ENCODE results near the gene MS4A10.
A peak's percentile ranks its signal among the peaks of the same experiment; 100 is the strongest.
"Not testable (repeated sequence)": the region's sequence is repeated elsewhere in the genome, so short reads cannot be mapped to it uniquely, and the experiment has no call there.

MS4A10 gene

DNA sequence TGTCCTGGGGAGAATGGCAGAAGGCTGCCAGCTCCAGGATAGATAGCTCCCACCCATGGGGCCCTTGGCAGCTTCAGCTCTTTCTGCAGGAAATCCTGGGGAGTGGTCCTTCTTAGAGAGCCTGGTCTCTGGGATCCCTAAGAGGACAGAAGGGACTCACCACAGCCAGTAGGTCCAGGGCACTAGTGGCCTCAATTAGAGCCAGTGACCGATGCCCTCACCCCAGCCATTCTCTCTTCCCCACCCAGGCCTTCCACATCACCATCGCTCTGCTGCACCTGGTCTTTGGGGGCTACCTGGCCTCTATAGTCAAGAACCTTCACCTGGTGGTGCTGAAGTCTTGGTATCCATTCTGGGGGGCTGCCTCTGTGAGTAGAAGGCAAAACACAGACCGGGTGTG, 5.6 kb downstream of the MS4A10 start:
- DNase-seq = no peak

DNA sequence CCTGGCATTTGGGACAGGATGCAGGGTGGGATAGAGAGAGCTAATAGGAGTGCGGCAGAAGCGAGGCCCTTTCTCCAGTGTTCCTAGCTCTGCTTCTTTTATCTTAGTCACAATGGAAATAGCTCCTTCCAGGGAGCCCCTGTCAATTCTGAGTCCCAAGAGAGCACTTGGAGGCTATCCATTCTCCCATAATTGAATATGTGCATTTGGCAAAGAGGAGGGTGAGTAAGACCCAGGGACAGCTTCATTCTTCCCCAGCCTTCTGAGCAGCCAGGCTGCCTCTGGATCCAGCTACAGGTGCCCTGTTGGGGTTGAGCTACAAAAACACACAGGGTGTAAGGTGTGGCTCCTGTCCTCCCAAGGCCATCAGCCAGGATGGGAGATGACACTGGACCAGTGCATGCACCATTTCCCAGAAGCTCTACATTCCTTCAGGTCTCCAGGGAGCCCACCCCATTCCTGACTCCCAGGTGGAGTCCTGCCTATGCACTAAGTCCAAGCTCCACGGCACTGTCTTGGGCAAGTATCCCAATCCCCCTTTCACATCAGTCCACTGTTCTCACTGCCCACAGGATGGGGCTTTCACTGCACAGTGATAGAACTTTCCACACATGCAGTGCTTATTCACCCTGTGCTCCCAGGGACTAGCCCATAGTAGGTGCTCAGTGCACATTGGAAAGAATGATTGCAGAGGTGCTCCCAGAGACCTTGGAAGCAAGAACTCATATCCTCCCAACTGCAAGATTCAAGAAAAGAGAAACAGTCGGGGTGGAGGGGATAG, 6.2 kb downstream of the MS4A10 start:
- DNase-seq = no peak

DNA sequence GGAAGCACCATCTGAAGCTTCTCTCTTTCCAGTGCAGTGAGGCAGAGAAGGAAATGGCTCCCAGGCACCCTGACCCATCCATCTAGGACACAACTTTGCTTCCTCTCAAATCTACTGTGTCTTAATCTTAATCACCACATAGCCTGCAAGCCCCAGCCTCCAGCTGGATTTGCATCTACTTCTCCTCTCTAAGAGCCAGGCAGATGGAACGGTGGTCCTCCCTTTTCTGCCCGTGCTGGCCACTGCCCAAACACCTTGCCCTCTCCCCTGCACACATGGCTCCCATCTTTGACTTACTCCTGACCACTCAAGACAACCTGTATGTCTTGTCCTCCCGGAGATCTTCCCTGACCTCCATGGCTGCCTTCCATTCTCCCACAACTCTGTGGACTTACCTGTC, 7.4 kb downstream of the MS4A10 start:
- DNase-seq = no peak

DNA sequence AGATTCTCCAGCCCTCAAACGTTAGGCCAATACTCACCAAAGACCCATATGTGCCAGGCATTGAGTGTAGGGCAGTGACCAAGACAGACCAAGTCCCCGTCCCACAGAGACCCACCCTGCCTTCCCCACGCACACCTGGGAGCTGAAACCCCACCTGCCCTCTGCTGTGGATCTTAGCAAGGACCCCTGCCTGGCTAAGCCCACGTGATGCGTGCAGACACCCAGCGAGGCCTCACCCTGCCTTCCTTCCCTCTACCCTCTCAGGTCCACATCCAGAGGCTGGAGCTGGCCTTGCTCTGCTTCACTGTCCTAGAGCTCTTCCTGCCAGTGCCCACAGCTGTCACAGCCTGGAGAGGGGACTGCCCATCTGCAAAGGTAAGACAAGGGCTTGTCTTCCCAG, 10.2 kb downstream of the MS4A10 start:
- no peak for DNase-seq

DNA sequence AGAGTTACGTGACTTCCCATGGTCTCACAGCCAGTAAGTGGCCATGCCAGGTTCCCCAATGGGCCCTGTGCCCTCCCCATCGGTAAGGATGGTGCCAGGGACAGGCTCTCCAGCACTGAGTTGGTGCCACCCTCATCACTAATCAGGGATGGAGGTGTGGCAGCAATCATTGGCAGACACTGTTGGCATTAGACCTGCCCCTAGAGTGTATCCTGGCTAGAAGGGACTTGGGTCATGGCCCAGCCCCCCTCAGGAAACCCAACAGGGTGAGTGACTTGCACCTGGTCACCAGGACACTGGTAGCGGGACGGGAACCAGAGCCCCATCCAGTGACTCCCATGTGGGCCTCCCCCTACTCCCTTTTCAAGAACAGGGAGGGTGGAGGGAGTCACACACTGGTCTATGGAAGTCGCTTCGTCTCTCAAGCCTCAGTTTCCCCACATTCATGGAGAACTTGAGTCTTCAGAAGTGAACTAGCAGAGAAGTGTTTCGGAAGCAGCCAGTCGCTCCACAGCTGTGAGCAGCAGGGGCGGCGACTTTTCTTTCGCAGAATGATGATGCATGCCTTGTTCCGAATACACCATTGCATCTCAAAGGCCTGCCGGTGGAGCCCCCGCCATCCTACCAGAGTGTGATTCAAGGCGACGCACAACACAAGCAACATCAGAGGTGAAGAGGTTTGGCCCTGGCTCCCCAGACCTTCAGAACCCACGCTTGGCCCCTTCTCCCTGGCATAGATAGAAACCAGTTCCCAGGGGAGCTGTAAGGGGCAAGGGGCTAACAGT, 12.9 kb downstream of the MS4A10 start:
- no peak for DNase-seq

DNA sequence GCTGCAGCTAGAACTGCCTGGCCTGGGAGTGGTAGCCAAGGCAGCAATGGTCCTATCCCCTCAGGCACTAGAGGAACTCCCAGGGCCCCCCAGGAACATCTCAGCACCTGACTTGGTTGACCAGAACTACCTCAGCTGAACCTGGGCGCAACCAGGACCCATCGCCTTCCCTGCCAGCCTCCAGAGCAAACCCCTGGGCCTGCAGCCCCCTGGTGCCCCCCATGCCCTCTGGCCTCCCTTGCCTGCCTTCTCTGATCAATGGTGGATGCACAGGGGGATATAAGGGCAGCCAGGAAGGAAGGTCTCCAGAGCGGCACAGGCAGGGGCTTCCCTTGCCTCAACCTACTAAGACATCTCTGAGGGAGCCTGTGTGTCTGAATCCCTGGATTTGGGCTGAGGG, 13.5 kb downstream of the MS4A10 start:
- DNase-seq = no peak

DNA sequence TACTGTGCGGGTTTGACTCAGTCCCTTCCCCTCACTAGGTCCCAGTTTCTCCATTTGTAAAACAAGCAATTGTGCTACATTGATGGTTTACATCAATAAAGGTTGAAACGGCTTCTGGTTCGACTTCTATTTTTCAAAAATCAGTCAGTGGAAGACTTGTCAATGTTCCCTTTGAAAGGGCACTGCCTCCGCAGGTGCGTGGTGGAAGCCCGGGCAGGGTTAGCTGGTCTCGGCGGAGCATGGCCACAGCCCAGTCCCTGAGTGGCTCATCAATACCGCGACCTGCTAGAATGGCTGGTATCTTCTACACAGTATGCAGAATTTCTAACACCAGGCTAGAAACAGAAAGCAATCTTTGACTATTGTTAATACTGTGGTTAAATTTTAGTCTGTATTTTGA, 16.1 kb downstream of the MS4A10 start:
- DNase-seq = no peak

DNA sequence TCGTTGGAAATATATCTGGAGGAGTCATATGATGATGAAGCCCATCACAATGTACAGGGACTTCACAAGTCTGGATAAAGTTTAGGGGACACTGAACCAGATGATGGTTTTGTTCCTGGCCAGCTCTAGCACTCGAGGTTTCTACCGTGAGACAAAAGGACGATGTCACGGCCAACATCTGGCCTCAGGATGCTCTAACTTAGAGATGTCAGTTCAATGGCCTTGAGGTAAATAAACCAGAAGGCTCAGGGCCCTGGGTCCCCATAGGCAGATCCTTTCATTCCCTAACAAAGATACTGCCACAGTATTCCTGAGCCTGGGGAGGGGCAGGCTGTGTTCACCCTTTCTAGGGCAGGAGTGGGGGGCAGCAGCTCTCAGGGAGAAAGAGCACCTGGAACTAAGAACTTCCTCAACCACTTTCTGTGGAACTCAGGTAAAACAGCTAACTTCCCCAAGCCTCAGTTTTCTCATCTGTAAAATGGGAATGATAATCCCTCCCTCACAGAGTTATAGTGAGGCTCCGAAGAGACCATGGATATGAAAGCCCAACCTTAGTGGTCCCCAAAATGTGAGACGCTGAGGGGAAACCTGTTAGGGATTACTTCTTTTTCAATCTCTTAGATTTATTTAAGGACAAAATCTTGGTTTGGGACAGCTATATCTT, 18.3 kb downstream of the MS4A10 start:
- DNase-seq = no peak

DNA sequence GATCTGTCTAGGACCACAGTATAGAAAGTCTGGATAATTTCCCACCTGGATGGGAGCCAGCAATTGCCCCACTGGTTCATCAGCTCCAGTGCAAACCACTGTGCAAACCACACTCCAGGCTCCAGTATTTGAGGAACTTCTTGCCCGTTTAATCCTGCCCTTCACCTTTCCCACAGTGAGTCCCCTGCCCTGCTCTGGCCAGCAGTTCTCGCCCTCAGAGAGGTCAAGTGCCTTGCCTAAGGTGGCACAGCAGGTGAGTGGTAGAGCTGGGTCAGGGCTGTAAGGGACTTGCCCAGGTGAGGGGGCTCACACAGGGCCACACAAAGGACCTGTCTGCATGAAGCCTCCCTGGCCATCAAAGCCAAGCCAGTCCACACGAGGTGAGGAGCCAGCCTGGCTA, 24.1 kb downstream of the MS4A10 start:
- peak; percentile 6 to 9 for DNase-seq

DNA sequence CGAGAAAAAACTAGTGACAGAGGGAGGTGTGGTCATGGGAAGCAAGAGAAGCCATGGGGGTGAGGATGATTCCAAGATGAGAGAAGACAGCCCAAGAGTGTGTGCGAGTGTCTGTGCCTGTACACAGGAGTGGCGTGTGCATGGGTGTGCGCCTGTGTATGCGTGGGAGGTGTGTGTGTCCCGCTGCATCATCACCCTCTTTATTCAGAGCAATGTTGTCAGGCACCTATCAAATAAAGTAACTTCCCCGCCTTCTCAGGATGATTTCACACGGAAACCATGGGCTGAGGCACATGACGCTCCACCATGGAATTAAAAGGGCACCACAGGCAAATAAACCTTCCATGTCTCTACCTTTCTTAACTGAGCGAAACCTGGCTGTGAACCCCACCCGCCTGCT, 24.6 kb downstream of the MS4A10 start:
- DNase-seq = no peak

DNA sequence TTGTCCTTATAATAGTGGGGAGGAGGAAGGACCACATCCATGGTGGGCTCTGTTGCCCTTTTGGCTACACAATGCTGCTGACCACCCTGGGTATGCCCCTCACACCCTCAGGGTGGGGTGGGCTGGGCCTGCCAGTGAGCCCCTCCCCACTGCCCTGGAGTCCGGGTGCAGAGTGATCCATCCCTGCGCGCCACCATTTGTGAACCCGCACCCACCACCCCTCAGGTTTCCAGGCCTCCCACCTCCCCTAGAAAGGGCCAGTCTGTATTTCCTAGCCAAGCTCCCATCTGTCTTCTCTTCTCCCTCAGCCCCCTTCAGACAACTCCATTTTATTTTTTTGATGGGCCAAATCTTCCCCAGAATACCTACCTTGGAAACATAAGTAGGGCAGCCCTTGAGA, 25.0 kb downstream of the MS4A10 start:
- no peak for DNase-seq

DNA sequence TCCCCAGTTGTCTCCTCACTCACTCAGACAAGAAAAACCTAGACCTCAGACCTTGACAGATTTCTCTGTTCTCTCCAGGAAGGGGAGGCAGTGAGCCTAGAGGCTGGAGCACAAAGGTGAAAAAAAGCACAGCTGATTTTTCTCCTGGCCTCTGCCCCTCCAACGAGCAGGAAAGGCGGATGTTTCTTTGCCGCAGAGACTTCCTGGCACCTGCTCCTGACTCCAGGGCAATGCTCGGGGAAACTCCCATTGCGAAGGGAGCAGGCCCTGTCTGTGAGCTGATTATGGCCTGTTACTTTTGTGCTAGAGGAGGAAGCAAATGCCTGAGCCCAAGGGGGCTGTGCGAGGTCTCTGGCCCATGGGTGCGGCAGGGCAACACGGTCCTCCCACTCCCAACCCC, 25.4 kb downstream of the MS4A10 start:
- DNase-seq = no peak

DNA sequence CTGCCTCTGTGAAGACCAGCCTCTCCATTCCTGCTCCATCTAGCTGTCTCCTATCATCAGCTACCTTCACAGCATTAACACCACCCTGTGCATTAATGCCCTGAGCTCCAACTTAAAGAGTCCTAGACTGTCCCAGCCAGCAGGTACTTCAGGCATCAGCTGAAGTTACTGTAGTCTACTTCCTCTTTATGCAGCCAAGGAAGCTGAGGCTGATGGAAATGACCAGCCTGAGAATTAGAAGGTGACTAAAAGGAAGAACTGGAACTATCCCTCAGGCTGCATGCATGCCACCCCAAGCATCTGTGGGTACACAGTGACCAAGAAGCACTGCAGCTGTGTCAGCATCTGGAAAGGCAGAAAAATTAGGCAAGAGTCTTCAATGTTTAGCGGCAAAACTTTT, 28.2 kb downstream of the MS4A10 start:
- peak; percentile 16 to 33 for DNase-seq

DNA sequence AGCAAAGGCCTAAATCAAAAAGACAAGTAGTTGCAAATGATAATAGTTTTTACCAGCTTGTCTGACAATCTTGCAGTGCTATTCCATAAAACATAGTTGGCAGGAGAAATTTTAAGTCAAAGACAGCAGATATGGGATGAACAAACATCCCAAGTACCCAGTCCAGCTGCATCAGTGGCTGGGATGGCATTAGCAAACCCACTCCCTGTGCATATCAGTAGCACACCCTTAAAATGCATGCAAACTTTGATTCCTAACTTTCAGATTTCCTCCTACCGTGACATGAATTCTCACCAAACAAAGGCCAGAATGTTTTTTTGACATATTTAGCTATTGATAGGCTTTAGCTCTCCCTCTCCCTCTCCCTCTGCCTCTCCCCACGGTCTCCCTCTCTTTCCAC, 29.0 kb downstream of the MS4A10 start:
- no peak for DNase-seq

DNA sequence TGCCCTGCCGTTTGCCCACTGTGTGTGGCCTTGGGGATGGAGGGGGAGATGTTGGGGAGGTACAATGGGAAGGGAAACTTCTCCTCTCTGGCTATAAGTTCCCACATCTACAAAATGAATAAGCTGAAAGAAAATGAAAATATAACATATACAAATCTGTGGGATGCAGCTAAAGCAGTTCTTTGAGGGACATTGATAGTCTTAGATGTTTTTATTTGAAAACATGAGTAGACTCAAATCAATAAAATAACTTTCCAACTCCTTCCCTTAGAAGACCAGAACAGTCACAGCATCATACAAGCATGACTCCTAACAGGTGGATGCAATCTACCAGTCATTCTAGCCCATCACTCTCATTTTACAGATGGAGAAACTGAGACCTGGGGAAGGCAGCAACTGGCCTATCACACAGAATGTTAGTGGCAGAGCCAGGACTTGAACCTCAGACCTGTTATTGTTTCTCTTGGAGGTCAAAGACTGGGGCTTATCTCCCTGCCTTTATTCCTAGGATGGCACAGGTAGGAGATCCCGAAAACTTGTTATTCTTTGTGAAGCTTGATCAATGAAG, 31.5 kb downstream of the MS4A10 start:
- no peak for DNase-seq

DNA sequence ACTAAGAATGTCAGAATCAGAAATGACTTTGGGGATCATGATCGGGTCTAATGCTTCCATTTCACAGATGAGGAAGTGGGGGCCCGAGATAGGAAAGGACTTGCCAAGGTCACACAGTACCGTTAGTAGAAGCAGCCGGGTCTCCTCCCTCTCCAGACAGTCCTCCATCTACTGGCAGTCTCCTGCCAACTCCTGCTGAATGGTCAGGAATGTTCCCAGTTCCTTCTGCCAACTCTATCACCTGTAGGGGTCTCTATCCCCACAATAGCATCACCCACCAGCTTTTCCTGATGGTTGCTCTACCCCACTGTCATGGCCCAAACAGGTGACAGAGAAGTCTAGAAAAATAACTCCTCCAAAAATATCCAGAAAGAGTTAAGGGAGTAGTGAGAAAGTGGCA, 32.9 kb downstream of the MS4A10 start:
- DNase-seq = no peak

DNA sequence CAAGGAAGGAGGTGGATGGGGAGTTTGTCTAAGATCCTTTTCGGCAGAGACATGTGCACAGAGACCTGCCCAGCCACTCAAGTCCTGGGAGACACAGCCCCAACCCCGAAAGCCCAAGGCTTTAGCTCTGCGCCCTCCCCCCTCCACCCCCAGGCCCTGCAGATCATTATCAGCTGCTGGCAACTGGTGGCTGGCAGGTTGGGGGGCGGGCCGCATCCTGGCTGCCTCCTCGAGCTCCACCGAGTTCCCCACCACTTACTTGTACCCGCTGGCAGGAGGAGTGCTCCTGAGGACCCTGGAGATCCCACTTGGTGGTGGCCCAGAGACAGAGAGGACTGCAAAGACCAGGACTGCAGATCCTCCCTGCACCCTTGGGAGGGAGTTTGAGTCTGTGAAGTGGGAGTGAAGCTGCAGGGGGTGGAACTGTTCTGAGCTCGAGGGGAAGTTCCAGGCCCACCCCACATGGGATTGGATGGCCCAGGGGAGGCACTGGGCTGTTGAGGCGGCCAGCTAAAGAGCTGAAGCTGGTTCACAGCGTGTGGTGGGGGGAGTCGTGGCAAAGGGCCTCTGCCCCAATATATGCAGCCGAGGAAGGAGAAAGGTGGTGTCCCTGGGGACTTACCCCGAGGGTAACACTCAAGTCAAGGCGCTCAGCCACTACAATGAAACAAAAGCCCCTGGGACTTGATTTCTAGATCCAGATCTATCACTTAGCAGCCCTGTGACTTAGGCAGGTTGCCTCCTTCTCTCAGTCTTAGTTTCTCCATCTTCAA, 36.9 kb downstream of the MS4A10 start:
- no peak for DNase-seq

DNA sequence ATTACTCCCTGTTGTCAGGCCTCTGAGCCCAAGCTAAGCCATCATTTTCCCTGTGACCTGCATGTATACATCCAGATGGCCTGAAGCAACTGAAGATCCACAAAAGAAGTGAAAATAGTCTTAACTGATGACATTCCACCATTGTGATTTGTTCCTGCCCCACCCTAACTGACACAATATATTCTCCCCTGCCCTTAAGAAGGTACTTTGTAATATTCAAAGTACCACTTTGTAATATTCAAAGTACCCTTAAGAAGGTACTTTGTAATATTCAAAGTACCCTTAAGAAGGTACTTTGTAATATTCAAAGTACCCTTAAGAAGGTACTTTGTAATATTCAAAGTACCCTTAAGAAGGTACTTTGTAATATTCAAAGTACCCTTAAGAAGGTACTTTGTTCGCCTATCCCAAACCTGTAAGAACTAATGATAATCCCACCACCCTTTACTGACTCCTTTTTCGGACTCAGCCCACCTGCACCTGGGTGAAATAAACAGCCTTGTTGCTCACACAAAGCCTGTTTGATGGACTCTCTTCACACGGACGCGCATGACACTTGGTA, 38.7 kb downstream of the MS4A10 start:
- not testable (repeated sequence) for DNase-seq

DNA sequence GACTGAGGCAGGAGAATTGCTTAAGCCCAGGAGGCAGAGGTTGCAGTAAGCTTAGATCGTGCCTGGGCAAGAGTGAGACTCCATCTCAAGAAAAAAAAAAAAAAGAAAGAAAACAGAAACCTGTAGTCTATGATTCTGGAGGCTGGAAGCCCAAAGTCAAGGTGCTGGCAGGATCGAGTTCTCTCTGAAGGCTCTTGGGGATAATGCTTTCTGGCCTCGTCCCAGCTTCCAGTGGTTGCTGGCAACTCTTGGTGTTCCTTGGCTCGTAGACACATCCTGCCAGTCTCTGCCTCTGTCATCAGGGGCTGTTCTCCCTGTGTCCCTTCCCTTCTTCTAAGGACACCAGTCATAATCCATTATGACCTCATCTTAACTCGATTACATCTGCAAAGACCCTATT, 40.0 kb downstream of the MS4A10 start:
- no peak for DNase-seq

DNA sequence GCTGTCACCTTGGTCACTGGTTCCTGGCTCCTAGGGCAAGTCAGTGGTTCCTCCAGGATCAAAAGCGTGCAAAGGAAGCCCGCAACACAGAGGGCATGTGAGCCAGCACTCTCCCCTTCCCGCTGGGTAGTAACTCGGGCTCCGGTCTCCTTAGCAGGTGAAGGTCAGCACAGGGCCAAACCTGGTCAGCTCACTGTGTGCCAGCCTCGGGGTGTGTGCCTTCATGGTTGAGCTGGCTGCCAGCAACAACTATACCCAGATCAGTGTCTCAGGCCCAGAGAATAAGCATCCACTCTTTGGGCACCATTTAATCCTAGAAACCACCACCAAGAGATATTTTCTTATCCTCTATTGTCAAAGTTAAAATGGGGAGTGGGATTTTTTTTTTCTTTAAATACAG, 40.7 kb downstream of the MS4A10 start:
- no peak for DNase-seq

DNA sequence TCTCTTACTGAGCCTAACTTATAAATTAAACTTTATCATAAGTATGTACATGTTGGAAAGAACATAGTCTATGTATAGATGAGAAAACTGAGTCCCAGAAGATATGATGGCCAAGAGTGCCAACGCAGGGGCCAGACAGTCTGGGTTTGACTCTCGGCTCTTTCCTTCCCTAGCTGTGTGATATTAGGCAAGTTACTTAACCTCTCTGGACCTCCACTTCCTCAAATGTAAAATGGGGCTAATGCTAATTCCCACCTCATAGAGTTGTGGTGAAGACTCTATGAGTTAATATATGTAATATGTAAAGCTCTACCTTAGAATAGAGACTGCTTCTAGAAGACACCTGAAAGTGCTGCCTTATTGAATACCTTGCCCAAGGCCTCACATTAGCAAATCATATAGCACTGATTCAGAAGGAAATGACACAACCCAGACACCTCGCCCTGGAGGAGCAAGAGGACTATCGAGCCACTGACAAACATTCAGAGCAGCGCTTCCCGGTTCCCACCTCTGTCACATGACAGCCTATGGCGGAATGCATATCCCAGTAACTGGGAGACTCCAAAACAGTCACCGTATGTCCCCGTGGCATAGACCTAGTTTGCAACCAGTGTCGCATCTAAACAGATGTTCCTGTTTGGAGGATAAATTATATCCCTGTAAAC, 45.5 kb downstream of the MS4A10 start:
- DNase-seq = no peak

DNA sequence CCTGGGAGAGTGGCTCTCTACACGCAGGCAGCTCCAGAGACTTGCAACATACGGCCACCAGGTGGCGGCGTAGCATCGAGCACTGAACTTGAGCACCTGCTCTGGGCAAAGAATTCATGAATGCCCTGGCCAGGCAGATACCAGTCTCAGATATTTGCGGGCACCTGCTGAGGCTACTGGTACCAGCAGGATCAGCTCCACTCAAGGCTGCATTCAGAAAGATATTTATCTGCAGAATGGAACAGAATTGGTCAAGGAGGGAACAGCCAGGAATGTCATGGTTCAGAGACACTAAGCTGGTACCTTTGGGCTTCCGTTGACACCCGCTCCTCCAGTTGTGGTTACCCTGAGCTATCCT, 46.0 kb downstream of the MS4A10 start:
- DNase-seq = peak; percentile 63 to 72
